Bone marrow (tissue), 2 donors: ENCODE results near the gene FHAD1.
A peak's percentile ranks its signal among the peaks of the same experiment; 100 is the strongest.

Experiments used
- DNase-seq, 2 donors: peaks; one replicate each; lab custom pipeline; 2025; lab: John Stamatoyannopoulos, UW

Gene FHAD1

DNA sequence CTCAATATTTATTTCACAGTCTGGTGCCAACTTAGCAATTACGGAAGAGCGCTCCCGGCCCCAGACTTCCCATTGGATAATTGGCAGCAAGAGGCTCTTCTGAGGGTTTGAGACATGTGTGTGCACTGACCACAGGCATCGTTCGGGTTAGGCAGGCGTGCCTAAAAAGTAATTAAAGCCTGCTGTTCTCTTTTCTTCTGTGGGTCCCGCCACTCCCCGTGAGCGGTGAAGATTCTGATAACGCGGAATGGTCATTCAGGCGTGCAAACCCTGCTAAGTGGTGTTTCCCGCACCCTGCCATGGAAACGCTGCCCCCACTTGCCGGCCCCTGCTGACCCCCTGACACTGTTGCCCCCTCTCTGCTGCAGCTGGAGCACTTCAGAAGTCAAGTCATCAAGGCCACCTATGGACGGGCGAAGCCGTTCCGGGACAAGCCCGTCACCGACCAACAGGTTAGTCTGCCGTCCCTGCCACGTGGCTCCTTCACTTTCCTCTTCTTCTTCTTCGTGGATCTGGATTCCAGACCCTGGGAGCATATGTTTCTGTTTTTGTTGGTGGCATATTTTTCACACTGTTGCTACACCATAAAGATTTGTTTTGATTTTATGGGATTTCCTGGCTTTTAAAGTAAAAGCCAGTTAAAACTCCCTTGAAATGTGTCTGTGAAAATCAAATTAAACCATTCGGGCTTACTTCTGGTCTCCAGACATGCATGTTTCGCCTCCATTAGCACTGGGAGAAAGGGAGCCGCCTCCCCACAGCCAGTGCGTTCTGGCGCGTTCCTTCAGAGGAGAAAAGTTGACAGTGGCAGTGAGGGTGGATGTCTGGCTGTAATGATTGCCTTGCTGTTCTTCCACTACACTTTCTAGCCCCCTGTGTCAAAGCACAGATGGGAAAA is 79.9 kb downstream of the FHAD1 start:
- DNase-seq, result no peak

- peak in 1 of 2 donors; percentile 31 for DNase-seq
These were observed 81.5 kb downstream of the FHAD1 start for GRCh38 chr1:15328351-15329103.

GRCh38 chr1:15329104-15329820 is 82.2 kb downstream of the FHAD1 start:
- peak in 1 of 2 donors; percentile 31 for DNase-seq

DNA sequence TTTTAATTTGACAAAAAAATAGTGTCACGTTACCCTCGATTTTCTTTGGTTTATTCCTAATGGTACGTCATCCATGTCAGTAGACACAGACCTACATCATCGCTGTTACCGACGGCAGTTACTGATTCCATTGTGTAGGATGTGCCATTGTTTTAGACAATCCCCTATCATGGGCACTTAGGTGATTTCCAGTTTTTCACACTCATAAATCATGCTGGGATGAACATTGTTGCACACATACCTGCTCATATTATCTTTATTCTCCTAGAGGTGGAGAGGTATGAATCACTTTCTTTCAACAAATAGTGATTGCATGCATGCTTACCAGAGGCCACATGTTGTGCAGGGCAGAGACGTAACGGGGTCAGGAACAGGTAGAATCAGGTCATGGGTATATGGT is 83.0 kb downstream of the FHAD1 start:
- DNase-seq, result no peak

DNA sequence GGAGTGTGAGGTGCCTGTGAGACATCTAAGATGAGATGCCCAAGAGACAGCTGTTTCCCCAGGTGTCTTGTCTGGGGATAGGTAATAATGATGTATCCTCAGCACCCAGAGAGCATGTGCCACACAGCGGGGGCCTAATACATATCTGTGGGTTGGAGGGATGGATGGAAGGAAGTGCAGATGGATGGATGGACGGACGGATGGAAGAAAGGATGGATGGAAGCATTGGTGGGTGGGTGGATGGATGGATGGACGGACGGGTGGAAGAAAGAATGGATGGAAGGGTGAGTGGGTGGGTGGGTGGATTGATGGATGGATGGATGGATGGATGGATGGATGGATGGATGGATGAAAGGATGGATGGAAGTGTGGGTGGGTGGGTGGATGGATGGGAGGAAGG is 84.2 kb downstream of the FHAD1 start:
- no peak for DNase-seq

DNA sequence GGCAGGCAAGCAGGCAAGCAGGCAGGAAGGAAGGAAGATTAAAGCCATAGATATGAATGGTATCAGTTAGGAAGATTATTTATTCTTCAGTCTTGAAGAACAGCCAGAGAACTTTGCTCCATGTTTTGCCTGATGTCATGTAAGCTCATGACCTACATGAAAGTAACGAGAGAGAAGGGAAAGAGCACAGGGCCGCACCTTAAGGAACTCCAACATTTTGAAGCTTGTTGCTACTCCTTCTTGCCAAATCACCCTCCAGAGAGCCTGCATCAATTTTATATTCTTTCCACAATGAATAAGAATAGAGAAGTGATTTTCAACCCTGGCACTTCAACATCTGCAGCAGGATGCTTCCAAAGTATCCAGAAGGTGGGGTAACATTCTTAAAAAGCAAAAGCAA is 84.7 kb downstream of the FHAD1 start:
- DNase-seq, result no peak

DNA sequence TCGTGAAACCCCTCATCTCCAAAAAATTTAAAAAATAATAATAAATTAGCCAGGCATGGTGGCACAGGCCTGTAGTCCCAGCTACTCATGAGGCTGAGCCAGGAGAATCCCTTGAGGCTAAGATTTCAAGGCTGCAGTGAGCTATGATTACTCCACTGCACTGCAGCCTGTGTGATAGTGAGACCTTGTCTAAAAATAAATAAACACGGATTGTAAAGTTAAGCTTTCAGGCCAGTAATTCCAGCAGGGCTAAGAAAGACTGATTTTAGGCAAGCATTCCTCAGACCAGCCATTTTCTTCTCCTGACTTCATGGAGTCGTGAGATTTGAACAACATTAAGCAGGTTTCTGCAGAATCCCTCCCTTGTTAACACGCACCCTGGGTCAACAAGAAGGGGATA is 85.5 kb downstream of the FHAD1 start:
- no peak for DNase-seq

DNA sequence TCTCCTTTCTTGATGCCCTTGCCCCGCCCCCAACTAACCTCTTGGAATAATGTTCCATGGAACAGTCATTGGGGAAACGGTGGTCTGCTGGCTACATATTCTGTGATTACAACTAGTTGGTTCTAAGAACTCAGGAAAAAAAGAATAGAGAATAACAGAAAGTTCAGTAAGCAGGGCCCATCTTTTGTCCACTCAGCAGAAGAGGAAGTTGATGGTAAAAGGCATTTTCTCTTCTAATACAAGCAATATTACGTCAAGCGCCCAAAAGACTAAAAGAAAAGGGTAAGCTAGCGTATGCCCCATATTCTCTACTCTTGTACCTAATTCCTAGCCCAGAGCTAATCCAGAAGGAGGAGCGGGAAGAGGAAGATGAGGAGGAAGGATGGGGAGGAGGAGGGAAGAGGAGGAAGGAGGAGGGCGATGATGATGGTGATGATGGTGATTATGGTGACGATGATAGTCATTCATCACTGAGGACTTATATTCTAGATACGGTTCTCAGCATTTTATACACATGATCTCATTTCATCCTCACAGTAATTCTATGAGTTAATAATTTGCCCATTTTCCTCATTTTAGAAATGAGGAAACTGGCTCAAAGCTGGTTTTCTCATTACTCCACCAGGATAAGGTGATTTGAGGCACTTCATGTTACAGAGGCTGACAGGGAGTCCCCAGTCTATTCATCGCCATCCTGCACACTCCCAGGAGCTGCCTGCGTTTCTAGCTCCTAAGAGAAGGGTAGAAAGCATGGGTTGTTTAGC is 86.1 kb downstream of the FHAD1 start:
- no peak for DNase-seq

DNA sequence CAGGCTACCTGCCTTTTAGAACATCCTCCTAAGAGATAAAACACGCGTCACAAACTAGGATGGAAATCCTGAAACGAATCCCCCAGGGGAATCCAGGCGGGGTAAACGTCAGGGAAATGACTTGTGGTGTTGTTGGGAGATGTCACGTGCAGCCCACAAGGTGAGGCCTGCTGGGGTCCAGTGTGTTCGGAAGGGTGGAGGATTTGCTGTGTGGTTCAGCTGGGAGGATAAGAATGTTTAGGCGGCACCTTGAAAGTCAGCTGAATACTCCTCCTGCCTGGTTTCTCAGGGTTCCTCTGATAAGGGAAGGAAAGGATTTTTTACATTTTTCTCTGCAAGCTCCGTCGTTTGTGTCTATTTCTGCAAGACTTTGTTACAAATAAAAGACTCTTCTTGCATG is 88.0 kb downstream of the FHAD1 start:
- DNase-seq, result no peak

- DNase-seq, result no peak
These were observed 89.8 kb downstream of the FHAD1 start for GRCh38 chr1:15336866-15337265.

DNA sequence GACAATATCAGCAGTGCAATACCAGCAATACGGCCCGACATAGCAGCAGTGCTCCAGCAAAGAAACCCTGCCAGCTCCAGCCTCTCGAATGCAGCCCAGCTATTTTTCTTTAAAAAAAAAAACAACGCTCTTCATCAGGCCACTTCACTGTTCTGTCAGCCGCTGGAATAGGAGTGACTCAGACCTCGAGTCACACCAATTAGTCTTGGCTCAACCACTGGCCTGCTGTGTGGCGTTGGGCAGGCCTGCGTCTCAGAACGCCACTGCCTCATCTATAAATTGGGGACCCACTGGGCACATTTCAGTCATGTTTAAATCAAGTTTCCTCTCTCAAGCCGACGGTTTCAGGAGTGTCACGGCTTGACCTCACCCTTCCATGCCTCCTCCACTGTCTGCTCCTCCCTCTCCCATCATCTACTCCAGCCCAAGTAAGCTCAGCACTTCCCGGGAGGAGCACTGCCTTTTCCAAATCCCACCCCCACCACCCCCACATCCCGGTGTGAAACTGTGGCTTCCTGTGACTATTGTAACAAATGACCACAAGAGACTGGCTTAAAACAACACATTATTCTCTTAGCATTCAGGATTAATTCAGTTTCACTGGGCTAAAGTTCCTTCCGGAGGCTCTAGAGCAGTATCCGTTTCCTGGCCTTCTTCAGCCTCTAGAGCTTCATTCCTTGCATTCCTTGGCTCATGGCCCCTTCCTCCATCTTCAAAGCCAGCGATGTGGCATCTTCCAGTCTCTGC is 90.8 kb downstream of the FHAD1 start:
- DNase-seq, result no peak

- no peak for DNase-seq
These were observed 92.5 kb downstream of the FHAD1 start for GRCh38 chr1:15339570-15339969.

DNA sequence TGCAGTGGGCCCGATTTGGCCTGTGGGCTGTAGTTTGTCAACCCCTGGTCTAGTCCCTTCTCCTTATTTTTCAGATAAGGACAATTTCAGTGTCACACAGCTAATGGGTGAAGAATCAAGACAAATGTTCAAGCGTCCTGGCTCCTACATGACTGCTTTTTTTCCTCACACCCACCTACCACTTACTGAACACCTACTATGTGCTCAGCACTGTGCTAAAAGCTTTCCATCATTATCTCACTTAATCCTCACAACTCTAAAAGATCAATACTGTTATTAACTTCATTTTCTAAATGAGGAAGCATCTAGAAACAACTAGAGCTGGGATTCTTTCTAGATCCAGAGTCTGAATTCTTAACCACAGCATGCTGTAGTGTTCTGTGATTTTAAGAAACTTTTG is 94.2 kb downstream of the FHAD1 start:
- no peak for DNase-seq

DNA sequence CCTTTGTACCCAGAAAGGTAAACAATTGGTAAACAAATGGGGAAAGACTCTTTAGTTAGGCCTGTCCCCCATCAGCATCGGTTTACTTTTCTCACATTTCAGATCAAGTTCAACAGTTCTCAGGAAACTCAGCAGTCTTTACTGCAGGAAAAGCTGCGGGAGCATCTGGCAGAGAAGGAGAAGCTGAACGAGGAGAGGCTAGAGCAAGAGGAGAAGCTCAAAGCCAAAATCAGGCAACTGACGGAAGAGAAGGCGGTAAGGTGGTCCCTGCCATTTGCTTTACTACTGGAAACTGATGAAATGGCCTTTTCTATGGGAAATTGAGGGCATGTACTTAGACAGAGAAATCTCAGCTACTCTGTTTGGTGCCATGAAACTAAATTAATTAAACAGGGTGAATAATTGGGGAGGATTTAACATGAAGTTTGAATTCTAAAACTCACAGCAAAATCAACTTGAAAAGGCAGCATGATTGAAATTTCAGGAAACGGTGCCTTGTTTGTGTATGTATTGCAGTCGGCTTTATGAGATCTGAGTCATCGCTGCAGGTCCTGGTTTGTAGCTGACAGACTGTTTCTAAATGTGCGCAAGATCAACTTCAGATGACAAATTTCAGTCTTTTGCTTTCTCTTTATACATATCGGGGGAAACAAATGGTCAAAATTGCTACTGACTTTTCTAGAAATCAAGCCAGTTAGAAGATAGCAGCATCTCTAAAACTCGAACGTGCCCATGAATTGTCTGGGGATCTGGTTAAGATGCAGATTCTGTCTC is 94.8 kb downstream of the FHAD1 start:
- peak in 1 of 2 donors; percentile 84 for DNase-seq

DNA sequence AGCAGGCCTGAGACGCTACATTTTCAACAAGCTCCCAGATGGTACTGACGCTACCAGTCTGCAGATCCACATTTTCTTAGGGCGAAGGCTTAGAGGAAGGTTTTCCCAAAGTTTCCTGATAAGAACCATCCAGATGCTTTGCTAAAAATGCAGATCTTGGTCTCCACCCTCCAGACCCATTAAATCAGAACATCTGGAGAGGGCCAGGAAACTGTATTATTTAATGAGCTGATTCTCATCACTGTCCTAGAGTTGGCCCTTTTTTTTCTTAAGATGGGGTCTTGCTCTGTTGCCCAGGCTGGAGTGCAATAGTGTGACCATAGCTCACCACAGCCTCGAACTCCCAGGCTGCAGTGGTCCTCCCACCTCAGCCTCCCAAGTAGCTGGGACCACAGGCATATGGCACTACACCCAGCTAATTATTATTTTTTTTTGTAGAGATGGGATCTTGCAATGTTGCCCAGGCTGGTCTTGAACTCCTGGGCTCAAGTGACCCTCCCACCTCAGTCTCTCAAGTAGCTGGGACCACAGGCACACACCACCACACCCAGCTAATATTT is 95.5 kb downstream of the FHAD1 start:
- DNase-seq, result no peak

DNA sequence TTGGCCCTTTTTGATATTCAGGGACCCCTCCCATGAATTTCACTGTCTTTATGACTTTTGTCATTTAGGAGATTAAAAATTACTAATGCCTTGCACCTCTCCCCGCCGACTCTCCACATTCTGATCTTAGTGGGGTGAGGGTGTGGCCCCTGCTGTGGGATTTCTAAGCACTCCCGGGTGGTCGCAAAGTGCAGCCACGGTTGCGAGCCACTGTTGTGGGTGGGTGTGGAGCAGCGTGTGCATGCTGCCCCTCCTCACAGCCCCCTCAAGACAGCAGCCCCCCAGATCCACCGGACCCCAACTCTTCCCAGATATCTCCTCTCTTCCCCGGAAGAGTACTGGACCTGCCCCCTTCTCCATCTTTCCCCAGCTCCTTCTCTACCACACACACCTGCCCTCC is 96.1 kb downstream of the FHAD1 start:
- DNase-seq, result no peak

DNA sequence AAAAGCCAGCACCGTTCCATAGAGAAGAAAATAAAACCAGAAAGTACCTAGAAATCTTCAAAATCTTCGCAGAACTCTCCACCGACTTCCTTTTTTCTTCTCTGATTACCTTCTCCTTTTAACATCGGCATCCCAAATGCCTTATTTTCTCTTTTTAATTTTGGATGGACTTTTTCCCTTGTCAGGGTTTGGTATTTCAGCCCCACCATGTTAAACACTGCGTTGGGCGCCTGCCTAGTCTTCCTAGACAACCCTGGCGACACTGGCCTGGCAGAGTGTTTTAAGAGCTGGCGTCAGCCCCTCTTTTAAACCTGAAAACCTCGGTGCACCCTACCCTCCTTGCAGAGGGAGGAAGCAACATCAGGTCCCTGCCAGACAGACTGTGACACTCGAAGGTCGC is 96.7 kb downstream of the FHAD1 start:
- peak in 1 of 2 donors; percentile 31 for DNase-seq

DNA sequence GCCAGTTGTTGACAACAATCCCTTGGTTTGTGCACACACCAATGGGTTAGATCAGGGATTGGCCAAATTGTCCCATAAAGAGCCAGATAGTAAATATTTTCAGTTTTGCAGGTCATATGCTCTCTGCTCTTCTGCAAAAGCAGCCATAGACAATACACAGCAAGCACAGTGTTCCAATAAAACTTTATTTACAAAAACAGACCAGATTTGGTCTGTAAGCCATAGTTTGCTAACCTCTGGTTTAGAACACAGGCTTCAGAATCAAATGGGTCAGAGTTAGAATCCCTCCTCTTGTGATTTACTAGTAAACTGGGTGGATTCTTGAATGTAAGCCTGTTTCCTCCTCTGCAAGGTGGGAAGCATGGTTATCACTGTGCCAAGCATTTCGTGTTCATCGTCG is 97.4 kb downstream of the FHAD1 start:
- no peak for DNase-seq

GRCh38 chr1:15344800-15345704 is 98.0 kb downstream of the FHAD1 start:
- DNase-seq, result no peak
